Thoracic aorta (tissue), 2 donors: ENCODE measurements around the gene DTHD1. TPM values are rescaled to one million over a fixed set of nuclear protein-coding genes. Genes with fewer than 3 reads are reported as not detected.

Experiments used
- ATAC-seq: fragments of 150-250 bp; one replicate; pipeline ENCODE4 v1.8.0; 2017; ENCODE audit warnings: low read depth; ENCODE audit not compliant: insufficient number of reproducible peaks, low FRiP score
- DNase-seq: peaks from one replicate; pipeline ENCODE4 v3.0.0-alpha.2; 2020; ENCODE audit warnings: low spot score
- H3K27ac ChIP-seq, 2 donors: fragments of 200-600 bp; sonication (generic); 1 replicate in 1 of 2; 2 replicates in 1 of 2; pipeline ENCODE4 v1.5.1; 2016; ENCODE audit warnings: mild to moderate bottlenecking in 2 of 2, moderate library complexity in 2 of 2
- H3K27me3 ChIP-seq: fragments of 200-600 bp; sonication (generic); replicated peaks from 2 replicates; pipeline ENCODE4 v1.6.0; 2016; ENCODE audit warnings: mild to moderate bottlenecking; ENCODE audit not compliant: insufficient read depth
- H3K36me3 ChIP-seq: fragments of 200-600 bp; sonication (generic); one replicate; pipeline ENCODE4 v1.5.1; 2016
- H3K4me1 ChIP-seq, 2 donors: fragments of 200-600 bp; sonication (generic); 1 replicate in 1 of 2; 2 replicates in 1 of 2; pipeline versions ENCODE4 v1.5.1 to v1.6.0; 2016; ENCODE audit warnings: low read depth in 2 of 2, mild to moderate bottlenecking in 1 of 2; ENCODE audit not compliant: control insufficient read depth in 1 of 2
- H3K4me3 ChIP-seq: fragments of 200-600 bp; sonication (generic); 2 replicates; pipeline ENCODE4 v1.5.1; 2016; ENCODE audit warnings: mild to moderate bottlenecking
- H3K9me3 ChIP-seq: fragments of 200-600 bp; sonication (generic); 2 replicates; pipeline ENCODE4 v1.5.1; 2016
- total RNA-seq, 2 donors: library from RNA; depleted of rRNA; stranded (reverse); fragments of >200 nt; gene quantifications; one replicate each; pipeline versions ENCODE4 v1.1.0 to v1.2.3, GENCODE V29; 2016
- TF ChIP-seq, protein P1 (sequence below): fragments of 200-600 bp; sonication (generic); IDR thresholded peaks from one replicate; pipeline ENCODE4 v1.5.1; 2019; ENCODE audit warnings: antibody characterized with exemption

Gene DTHD1
- total RNA-seq, 2 donors from 2014 or later = 0.54 to 1.1 TPM

DNA sequence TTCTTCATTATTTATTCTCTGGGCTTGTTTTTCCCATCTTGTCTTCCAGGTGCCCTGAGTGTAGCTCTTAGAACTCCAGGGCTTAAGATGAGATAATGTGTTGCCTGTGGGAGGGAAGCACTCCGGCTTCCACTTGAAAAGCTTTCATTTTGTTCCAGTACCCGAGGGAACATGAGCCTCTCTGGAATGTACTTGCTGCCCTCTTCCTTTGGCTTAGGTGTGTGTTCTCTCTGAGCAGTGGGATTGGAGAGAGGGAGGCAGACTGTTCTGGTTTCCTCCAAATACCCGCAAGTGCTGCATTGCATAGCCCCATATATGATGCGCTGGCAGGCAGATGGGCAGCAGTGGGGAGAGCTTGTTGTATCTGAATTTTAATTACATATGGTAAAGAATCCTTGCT is 861 bp upstream of the DTHD1 start:
- no peak overlapping the region for H3K27ac ChIP-seq
- no peak for DNase-seq
- H3K4me3 ChIP-seq = no peak overlapping the region
- no peaks in the 10 kb centered on the region for H3K36me3 ChIP-seq
- TF ChIP-seq, protein P1, sequence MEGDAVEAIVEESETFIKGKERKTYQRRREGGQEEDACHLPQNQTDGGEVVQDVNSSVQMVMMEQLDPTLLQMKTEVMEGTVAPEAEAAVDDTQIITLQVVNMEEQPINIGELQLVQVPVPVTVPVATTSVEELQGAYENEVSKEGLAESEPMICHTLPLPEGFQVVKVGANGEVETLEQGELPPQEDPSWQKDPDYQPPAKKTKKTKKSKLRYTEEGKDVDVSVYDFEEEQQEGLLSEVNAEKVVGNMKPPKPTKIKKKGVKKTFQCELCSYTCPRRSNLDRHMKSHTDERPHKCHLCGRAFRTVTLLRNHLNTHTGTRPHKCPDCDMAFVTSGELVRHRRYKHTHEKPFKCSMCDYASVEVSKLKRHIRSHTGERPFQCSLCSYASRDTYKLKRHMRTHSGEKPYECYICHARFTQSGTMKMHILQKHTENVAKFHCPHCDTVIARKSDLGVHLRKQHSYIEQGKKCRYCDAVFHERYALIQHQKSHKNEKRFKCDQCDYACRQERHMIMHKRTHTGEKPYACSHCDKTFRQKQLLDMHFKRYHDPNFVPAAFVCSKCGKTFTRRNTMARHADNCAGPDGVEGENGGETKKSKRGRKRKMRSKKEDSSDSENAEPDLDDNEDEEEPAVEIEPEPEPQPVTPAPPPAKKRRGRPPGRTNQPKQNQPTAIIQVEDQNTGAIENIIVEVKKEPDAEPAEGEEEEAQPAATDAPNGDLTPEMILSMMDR = no peak
- no peak for ATAC-seq
- H3K27me3 ChIP-seq = no peaks in the 10 kb centered on the region
- H3K9me3 ChIP-seq = no peaks in the 10 kb centered on the region
- H3K4me1 ChIP-seq = no peaks in the 10 kb centered on the region

- Histone ChIP-seq H3K27ac (no peak overlapping the region), H3K36me3 (no peaks in the 10 kb centered on the region), H3K4me1 (no peaks in the 10 kb centered on the region), H3K9me3 (no peaks in the 10 kb centered on the region), H3K27me3 (no peaks in the 10 kb centered on the region), H3K4me3 (no peak overlapping the region)
- TF ChIP-seq, protein P1 = no peak
- ATAC-seq = no peak
- no peak for DNase-seq
Observed at GRCh38 chr4:36282503-36283030, 1.2 kb downstream of the DTHD1 start.

DNA sequence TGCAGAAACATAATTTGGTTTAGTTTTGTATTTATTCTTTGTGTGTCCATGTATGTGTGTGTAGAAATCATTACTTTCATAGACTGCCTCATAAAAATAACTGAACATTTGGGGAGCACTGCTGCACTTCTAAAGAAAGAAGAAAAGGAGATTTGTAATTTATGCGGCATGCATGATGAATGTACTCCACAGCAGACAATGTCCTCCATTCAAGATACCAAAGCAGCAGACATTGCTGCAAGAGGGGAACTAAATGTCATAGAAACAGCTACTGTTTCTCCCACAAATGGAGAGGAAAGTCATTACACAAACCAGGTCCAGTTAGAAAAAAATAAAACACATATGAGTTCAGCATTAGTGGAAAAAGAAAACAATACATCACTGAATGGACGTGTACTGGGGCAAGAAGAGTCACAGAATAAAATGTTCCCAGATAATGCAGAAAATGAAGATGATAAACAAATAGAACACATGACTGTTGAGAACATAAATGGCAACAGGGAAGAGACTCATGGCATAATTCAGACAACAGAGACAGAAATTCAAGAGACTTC is 2.6 kb downstream of the DTHD1 start:
- Histone ChIP-seq H3K4me1 (no peaks in the 10 kb centered on the region), H3K4me3 (no peak overlapping the region), H3K27ac (no peak overlapping the region)

DNA sequence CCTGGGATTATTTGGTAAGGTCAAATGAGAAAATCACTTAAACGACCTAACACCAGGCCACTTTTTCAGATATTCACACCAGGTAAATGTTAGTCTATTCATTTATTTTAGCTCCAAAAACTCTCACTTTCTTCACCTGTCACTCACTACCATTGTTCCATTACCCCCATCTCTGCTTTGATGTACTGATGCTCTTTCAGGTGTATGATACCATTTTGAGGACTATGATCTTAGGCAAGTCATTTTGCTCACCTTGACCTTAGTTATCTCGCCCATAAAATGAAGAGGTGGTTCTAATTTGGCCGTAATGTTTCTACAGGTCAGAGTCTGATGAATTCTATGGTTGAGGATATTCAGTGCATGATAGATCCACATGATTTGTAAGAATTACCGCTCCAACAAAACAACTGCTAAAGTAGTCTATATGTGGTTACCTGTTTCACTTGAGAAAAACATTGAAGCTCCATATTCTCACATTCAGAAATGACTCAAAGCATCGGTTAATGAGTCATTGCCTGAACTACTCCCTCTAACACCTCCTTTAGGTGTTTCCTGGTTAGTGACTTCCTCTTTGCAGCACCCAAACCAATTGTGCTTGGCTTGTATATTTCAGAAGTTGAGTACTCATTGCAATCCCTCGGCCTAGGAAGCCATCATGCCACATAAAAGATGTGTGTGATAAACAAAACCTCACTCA is 4.5 kb downstream of the DTHD1 start:
- DNase-seq = no peak
- ATAC-seq = no peak
- Histone ChIP-seq H3K4me3 (no peak overlapping the region), H3K27ac (no peak overlapping the region), H3K4me1 (no peaks in the 10 kb centered on the region), H3K27me3 (no peaks in the 10 kb centered on the region), H3K36me3 (no peaks in the 10 kb centered on the region), H3K9me3 (no peaks in the 10 kb centered on the region)
- TF ChIP-seq, protein P1 = no peak

More for the DNA sequence above, 2.6 kb downstream of the DTHD1 start:
- no peak for DNase-seq
- no peaks in the 10 kb centered on the region for H3K27me3 ChIP-seq
- ATAC-seq = no peak
- H3K36me3 ChIP-seq = no peaks in the 10 kb centered on the region
- TF ChIP-seq, protein P1 = no peak
- no peaks in the 10 kb centered on the region for H3K9me3 ChIP-seq

DNA sequence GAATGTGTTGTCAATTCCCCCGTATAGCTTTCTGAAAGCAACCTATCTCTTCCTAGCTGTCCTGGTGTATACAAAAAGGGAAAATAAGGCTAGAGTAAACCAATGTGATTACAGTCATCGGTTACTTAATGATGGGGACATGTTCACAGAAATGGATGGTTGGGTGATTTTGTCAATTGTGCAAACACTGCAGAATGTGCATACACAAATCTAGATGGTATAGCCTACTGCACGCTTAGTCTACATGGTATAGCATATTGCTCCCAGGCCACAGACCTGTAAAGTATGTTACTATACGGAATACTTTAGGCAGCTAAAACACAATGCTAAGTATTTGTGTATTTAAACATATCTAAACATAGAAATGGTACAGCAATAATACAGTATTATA is 5.1 kb downstream of the DTHD1 start:
- Histone ChIP-seq H3K27me3 (no peaks in the 10 kb centered on the region), H3K4me1 (no peaks in the 10 kb centered on the region), H3K4me3 (no peak overlapping the region), H3K27ac (no peak overlapping the region), H3K9me3 (no peaks in the 10 kb centered on the region), H3K36me3 (no peaks in the 10 kb centered on the region)
- ATAC-seq (no peak), DNase-seq (no peak)
- TF ChIP-seq, protein P1 = no peak
